K562 (cell line): ENCODE data around the gene LGR6. TPM values are rescaled to one million over a fixed set of nuclear protein-coding genes. Genes with fewer than 3 reads are reported as not detected.

Experiments
- ATAC-seq: fragments of 200-7000 bp; cut with Tn5 transposase; 3 replicates; pipeline ENCODE4 v1.9.1; 2020; ENCODE audit warnings: moderate library complexity
- BruUV-seq: library from RNA; stranded (reverse); fragments of 400-500 nt; replicated peaks from 2 replicates; lab custom pipeline; 2021; lab: Mats Ljungman, UMichigan
- CTCF ChIA-PET: fragments of 300-600 bp; formaldehyde crosslinking; extraction: SDS; loops from one replicate; lab custom pipeline; 2021; ENCODE audit warnings: low intra/inter-chr PET ratio; lab: Yijun Ruan, JAX
- POLR2A ChIA-PET: fragments of 300-600, 350-650 bp; sonication (Branson Sonifier 250); formaldehyde crosslinking; extraction: SDS; loops from one replicate; lab custom pipeline; 2021; ENCODE audit warnings: antibody characterized with exemption, inconsistent platforms; lab: Yijun Ruan, JAX
- DNase-seq, 4 experiments: peaks; one replicate each; pipeline versions ENCODE4 v3.0.0 to v3.0.0-alpha.2; 2011 to 2018; ENCODE audit warnings: low spot score in 3 of 4, mixed read lengths in 3 of 4; ENCODE audit errors: extremely low read depth in 1 of 4
- FAIRE-seq: peaks from 2 replicates; lab custom pipeline; 2011; peaks lifted over from hg19 to GRCh38; lab: Jason Lieb, UNC
- H2AFZ ChIP-seq: 2 replicates; pipeline ENCODE4 v1.6.0; 2011; ENCODE audit warnings: low read depth, low read length, control low read depth, inconsistent platforms
- H3K27ac ChIP-seq: fragments of 200-600 bp; 3 replicates; pipeline ENCODE4 v1.8.0; 2011; ENCODE audit warnings: low read depth, mild to moderate bottlenecking, control low read depth, inconsistent platforms, low read length, moderate library complexity, mixed read lengths; ENCODE audit errors: extremely low read depth
- H3K27me3 ChIP-seq, 2 experiments: fragments of 300-600 bp in 1 of 2; 2 replicates in 1 of 2; 3 replicates in 1 of 2; pipeline versions ENCODE4 v1.6.0 to v1.8.0; 2011; ENCODE audit warnings: inconsistent platforms in 2 of 2, low read length in 2 of 2, mild to moderate bottlenecking in 1 of 2, mixed read lengths in 1 of 2, moderate library complexity in 1 of 2; ENCODE audit not compliant: control insufficient read depth in 2 of 2, insufficient read depth in 2 of 2
- H3K36me3 ChIP-seq: fragments of 300-600 bp; 3 replicates; pipeline ENCODE4 v1.8.0; 2011; ENCODE audit warnings: mild to moderate bottlenecking, low read length, inconsistent platforms; ENCODE audit not compliant: control insufficient read depth, insufficient read depth
- H3K4me1 ChIP-seq, 2 experiments: fragments of 200-600 bp in 1 of 2; replicated peaks in 1 of 2; 2 replicates in 1 of 2; 3 replicates in 1 of 2; pipeline versions ENCODE4 v1.5.1 to v1.8.0; 2011; ENCODE audit warnings: inconsistent platforms in 2 of 2, low read length in 2 of 2, mild to moderate bottlenecking in 1 of 2, mixed read lengths in 1 of 2, moderate library complexity in 1 of 2; ENCODE audit not compliant: control insufficient read depth in 2 of 2, insufficient read depth in 2 of 2
- H3K4me2 ChIP-seq: 2 replicates; pipeline ENCODE4 v1.6.1; 2011; ENCODE audit warnings: low read length, control low read depth, inconsistent platforms, mixed read lengths; ENCODE audit not compliant: insufficient read depth
- H3K4me3 ChIP-seq: fragments of 200-600 bp; sonication (generic), shearing (Covaris generic); 2 replicates; pipeline ENCODE4 v1.5.1; 2016; ENCODE audit warnings: control low read depth, inconsistent platforms
- H3K79me2 ChIP-seq: fragments of 200-600 bp; 3 replicates; pipeline ENCODE4 v1.8.0; 2011; ENCODE audit warnings: low read length, inconsistent platforms; ENCODE audit not compliant: control insufficient read depth, insufficient read depth
- H3K9ac ChIP-seq, 2 experiments: 2 replicates each; pipeline versions ENCODE4 v1.6.0 to v1.6.1; 2011; ENCODE audit warnings: low read depth in 2 of 2, low read length in 2 of 2, control low read depth in 1 of 2, inconsistent platforms in 1 of 2, mild to moderate bottlenecking in 1 of 2, mixed read lengths in 1 of 2; ENCODE audit not compliant: insufficient read depth in 1 of 2
- H3K9me1 ChIP-seq: one replicate; pipeline ENCODE4 v1.6.0; 2011; ENCODE audit warnings: inconsistent platforms, mild to moderate bottlenecking, low read length, moderate library complexity; ENCODE audit not compliant: control insufficient read depth, insufficient read depth
- H3K9me3 ChIP-seq: replicated peaks from 2 replicates; pipeline ENCODE4 v1.5.1; 2011; ENCODE audit warnings: low read depth, low read length, inconsistent platforms; ENCODE audit not compliant: control insufficient read depth, insufficient read depth
- H4K20me1 ChIP-seq: replicated peaks from 2 replicates; pipeline ENCODE4 v1.6.1; 2011; ENCODE audit warnings: low read length, inconsistent platforms, mixed read lengths; ENCODE audit not compliant: control insufficient read depth, insufficient read depth
- ARID4B ChIP-seq: sonication (generic); formaldehyde crosslinking; IDR thresholded peaks from 2 replicates; pipeline ENCODE4 v1.8.0; 2022; ENCODE audit warnings: mild to moderate bottlenecking, missing genetic modification reagents
- HOXB6 ChIP-seq: fragments of 250-450 bp; sonication (Bioruptor Pico); IDR thresholded peaks from 2 replicates; pipeline ENCODE4 v1.5.1; 2022; ENCODE audit warnings: mild to moderate bottlenecking, borderline replicate concordance
- POLR2G ChIP-seq: fragments of 200-400 bp; formaldehyde crosslinking; IDR thresholded peaks from 2 replicates; pipeline ENCODE4 v1.6.1; 2017; ENCODE audit warnings: low read depth, mild to moderate bottlenecking, antibody characterized with exemption, low read length, moderate library complexity
- RBFOX2 ChIP-seq: fragments of 200-400 bp; formaldehyde crosslinking; IDR thresholded peaks from 2 replicates; pipeline ENCODE4 v1.6.1; 2017; ENCODE audit warnings: low read depth, mild to moderate bottlenecking, low read length, moderate library complexity
- ZNF146 ChIP-seq: IDR thresholded peaks from one replicate; pipeline ENCODE4 v1.6.1; 2018; ENCODE audit warnings: missing compliant biosample characterization; ENCODE audit not compliant: unreplicated experiment
- WGBS: fragments of 100-300 bp; shearing (Covaris generic); methylation state at CpG from one replicate; pipeline ENCODE4 v1.1.6; 2016; ENCODE audit warnings: low coverage, mixed read lengths; ENCODE audit not compliant: insufficient coverage; ENCODE audit errors: missing lambda C conversion rate; 5-methylcytosine and 5-hydroxymethylcytosine counted together
- in situ Hi-C: fragments of 300-500 bp; cut with MboI; formaldehyde crosslinking; loops from 4 replicates; pipeline ENCODE4 v1.15.0; 2018; ENCODE audit warnings: inconsistent platforms, mixed read lengths
- intact Hi-C: fragments of 100-400 bp; cut with micrococcal nuclease; formaldehyde crosslinking; loops from 2 replicates; pipeline ENCODE4 v1.14.2; 2022
- polyA plus RNA-seq, 8 experiments: library from polyadenylated mRNA; depleted of rRNA in 4 of 8; stranded (reverse) in 5 of 8; unstranded in 3 of 8; fragments of >200 nt; fragmentation: Nextera tagmentation in 2 of 8; fragmentation: Illumina TruSeq in 1 of 8; extraction: Ambion mirVana in 2 of 8; extraction: Trizol in 1 of 8; gene quantifications; 2 replicates each; pipeline versions ENCODE4 v1.2.1 to v1.2.3, GENCODE V29; 2011 to 2014; ENCODE audit warnings: inconsistent platforms in 1 of 8, missing spikeins in 1 of 8
- total RNA-seq, 7 experiments: library from RNA; depleted of rRNA in 6 of 7; stranded (reverse); fragments of >200 nt in 6 of 7; fragmentation: Illumina TruSeq in 2 of 7; extraction: Trizol in 2 of 7; gene quantifications; 2 replicates each; pipeline versions ENCODE4 v1.2.1 to v1.2.3, GENCODE V29; 2011 to 2021; ENCODE audit warnings: low replicate concordance in 1 of 7

LGR6 gene
- total and polyA plus RNA-seq, 9 of the 15 experiments (the other 6 are each of a cell fraction or from before 2014, with no cell fraction given), result 0.01 to 0.54 (median 0.17) TPM; not detected in 1

DNA sequence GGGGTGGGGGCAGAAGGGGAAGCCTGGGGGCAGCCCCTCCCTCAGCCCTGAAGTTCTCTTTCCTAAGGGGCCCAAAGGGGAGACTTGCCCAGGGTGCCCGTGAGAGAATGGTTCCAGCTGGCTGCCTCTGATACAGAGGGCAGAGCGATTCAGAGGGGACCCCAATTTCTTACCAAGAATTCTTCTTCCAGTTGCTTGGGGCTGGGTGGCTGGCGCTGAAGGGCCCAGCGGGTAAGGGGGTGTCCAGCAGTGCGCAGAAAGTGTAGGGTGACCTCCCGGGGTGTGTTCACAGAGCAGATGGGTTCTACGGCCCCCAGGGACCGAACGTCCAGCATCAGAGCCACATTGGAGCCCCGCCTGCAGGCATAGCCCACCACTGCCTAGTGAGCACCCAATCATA lies 35.7 kb upstream of the LGR6 start:
- TF ChIP-seq RBFOX2, result peak; percentile 57
- peak; percentile 46; the same call in 1 of the 2 replicates for TF ChIP-seq POLR2G
- no peak for TF ChIP-seq HOXB6 (CRISPR knock-in tag)
- 0 out of 2 replicates have a peak, but pooled peaks have one; percentile 15 for TF ChIP-seq ARID4B (CRISPR knock-in tag)
- TF ChIP-seq ZNF146 (CRISPR knock-in tag), result no peak
- Histone ChIP-seq H4K20me1 (no peaks in the 10 kb centered on the region), H3K9me1 (no peaks in the 10 kb centered on the region), H3K4me3 (peak overlapping the region; percentile 57; the same call in 1 of the 2 replicates), H3K36me3 (peaks cover 59% of the 10 kb centered on the region), H2AFZ (no peak overlapping the region), H3K79me2 (peaks cover 86% of the 10 kb centered on the region), H3K4me2 (peak overlapping the region; percentile 90), H3K9me3 (no peaks in the 10 kb centered on the region), H3K27ac (peak overlapping the region; percentile 99; the same call in 2 of the 3 replicates), H3K27me3 (no peaks in the 10 kb centered on the region), H3K4me1 (peaks cover 60 to 76% of the 10 kb centered on the region in 2 experiments), H3K9ac (peak overlapping the region; percentile 85 to 89)
- CTCF ChIA-PET, result interaction anchor here (0.7 kb wide), 1 partner anchor 438 kb away, joined by 6 read pairs; no protein-coding TSS in a partner anchor
- no peak for FAIRE-seq
- ATAC-seq, result no peak
- intact Hi-C loops, result loop anchor here (10.0 kb wide), 1 partner anchor 647 kb away; the partner anchor contains the start of gene KDM5B
- no peak for DNase-seq
- BruUV-seq, result no TSS peak
- 79% methylated on average over 10 of the region's 10 CpGs for WGBS
- in situ Hi-C loops, result no loop called here
- POLR2A ChIA-PET, result interaction anchor here (4.5 kb wide), 1 partner anchor 14 kb away, joined by 49 read pairs; the partner anchor contains the start of gene ARL8A
